Mesenchymal stem cell (in vitro differentiated cells and primary cell): Measurements from ENCODE around the gene L3MBTL3.

Experiments
- DNase-seq: peaks from one replicate; pipeline ENCODE4 v3.0.0-alpha.2; 2013
- H2AFZ ChIP-seq: one replicate; pipeline ENCODE4 v1.6.1; 2013; ENCODE audit warnings: low read depth, mild to moderate bottlenecking, control low read depth, inconsistent platforms, low read length, moderate library complexity
- H2AK5ac ChIP-seq: 2 replicates; pipeline ENCODE4 v1.6.1; 2013; ENCODE audit warnings: low read length, moderate library complexity, mild to moderate bottlenecking, inconsistent platforms; ENCODE audit not compliant: severe bottlenecking
- H2BK120ac ChIP-seq: one replicate; pipeline ENCODE4 v1.6.1; 2013; ENCODE audit warnings: low read depth, mild to moderate bottlenecking, inconsistent platforms, low read length, moderate library complexity
- H2BK12ac ChIP-seq, 2 experiments: one replicate each; pipeline ENCODE4 v1.6.1; 2013; ENCODE audit warnings: inconsistent platforms in 2 of 2, low read length in 2 of 2, mild to moderate bottlenecking in 2 of 2, moderate library complexity in 2 of 2, control low read depth in 1 of 2
- H2BK15ac ChIP-seq: one replicate; pipeline ENCODE4 v1.6.1; 2013; ENCODE audit warnings: mild to moderate bottlenecking, low read depth, inconsistent platforms; ENCODE audit not compliant: poor library complexity, severe bottlenecking
- H2BK5ac ChIP-seq: 2 replicates; pipeline ENCODE4 v1.6.1; 2013; ENCODE audit warnings: low read depth, mild to moderate bottlenecking, low read length, control low read depth, inconsistent platforms; ENCODE audit not compliant: poor library complexity, severe bottlenecking
- H3K14ac ChIP-seq, 2 experiments: one replicate each; pipeline ENCODE4 v1.6.1; 2013; ENCODE audit warnings: inconsistent platforms in 2 of 2, low read length in 2 of 2, control low read depth in 1 of 2, mild to moderate bottlenecking in 1 of 2, moderate library complexity in 1 of 2
- H3K18ac ChIP-seq, 2 experiments: one replicate each; pipeline ENCODE4 v1.6.1; 2013; ENCODE audit warnings: inconsistent platforms in 2 of 2, low read length in 2 of 2, control low read depth in 1 of 2, low read depth in 1 of 2, mild to moderate bottlenecking in 1 of 2
- H3K23ac ChIP-seq, 2 experiments: one replicate each; pipeline ENCODE4 v1.6.1; 2013; ENCODE audit warnings: inconsistent platforms in 2 of 2, low read length in 2 of 2, mild to moderate bottlenecking in 2 of 2, moderate library complexity in 2 of 2, control low read depth in 1 of 2
- H3K27ac ChIP-seq: 2 replicates; pipeline ENCODE4 v1.5.1; 2013; ENCODE audit warnings: mild to moderate bottlenecking, moderate library complexity, low read length, control low read depth, inconsistent platforms; ENCODE audit not compliant: poor library complexity, severe bottlenecking
- H3K27me3 ChIP-seq, 2 experiments: 2 replicates each; pipeline versions ENCODE4 v1.6.1 to v1.7.0; 2013; ENCODE audit warnings: low read length in 2 of 2, mild to moderate bottlenecking in 2 of 2, moderate library complexity in 2 of 2, control low read depth in 1 of 2, inconsistent platforms in 1 of 2; ENCODE audit not compliant: control insufficient read depth in 1 of 2, insufficient read depth in 1 of 2
- H3K36me3 ChIP-seq, 2 experiments: 2 replicates each; pipeline versions ENCODE4 v1.6.1 to v1.7.0; 2013; ENCODE audit warnings: low read length in 2 of 2, control low read depth in 1 of 2, inconsistent platforms in 1 of 2, low read depth in 1 of 2, mild to moderate bottlenecking in 1 of 2; ENCODE audit not compliant: insufficient read depth in 2 of 2, control insufficient read depth in 1 of 2
- H3K4ac ChIP-seq, 2 experiments: one replicate each; pipeline ENCODE4 v1.6.1; 2013; ENCODE audit warnings: inconsistent platforms in 2 of 2, low read length in 2 of 2, mild to moderate bottlenecking in 2 of 2, moderate library complexity in 2 of 2, control low read depth in 1 of 2, low read depth in 1 of 2
- H3K4me1 ChIP-seq: 2 replicates; pipeline ENCODE4 v1.6.1; 2013; ENCODE audit warnings: low read depth, low read length, control low read depth; ENCODE audit not compliant: control insufficient read depth, insufficient read depth
- H3K4me2 ChIP-seq: 2 replicates; pipeline ENCODE4 v1.6.1; 2013; ENCODE audit warnings: low read length, mild to moderate bottlenecking, inconsistent platforms; ENCODE audit not compliant: poor library complexity, severe bottlenecking
- H3K4me3 ChIP-seq, 2 experiments: 2 replicates each; pipeline versions ENCODE4 v1.5.1 to v1.7.0; 2013; ENCODE audit warnings: low read length in 2 of 2, mild to moderate bottlenecking in 2 of 2, control low read depth in 1 of 2, low read depth in 1 of 2; ENCODE audit not compliant: insufficient read depth in 1 of 2
- H3K79me1 ChIP-seq: replicated peaks from 2 replicates; pipeline ENCODE4 v1.6.1; 2013; ENCODE audit warnings: mild to moderate bottlenecking, control low read depth, low read length, inconsistent platforms; ENCODE audit not compliant: poor library complexity, severe bottlenecking
- H3K9ac ChIP-seq: 2 replicates; pipeline ENCODE4 v1.7.0; 2013; ENCODE audit warnings: mild to moderate bottlenecking, low read length, moderate library complexity
- H3K9me3 ChIP-seq: 2 replicates; pipeline ENCODE4 v1.7.0; 2013; ENCODE audit warnings: mild to moderate bottlenecking, low read length; ENCODE audit not compliant: control insufficient read depth
- H4K8ac ChIP-seq: one replicate; pipeline ENCODE4 v1.6.1; 2013; ENCODE audit warnings: inconsistent platforms, mild to moderate bottlenecking, low read length, moderate library complexity
- H4K91ac ChIP-seq: one replicate; pipeline ENCODE4 v1.6.1; 2013; ENCODE audit warnings: mild to moderate bottlenecking, low read length, inconsistent platforms
- whole genome bisulfite sequencing: methylation state at CpG from one replicate; pipeline ENCODE4 v1.1.7; 2013; ENCODE audit warnings: mixed read lengths; 5-methylcytosine and 5-hydroxymethylcytosine counted together

L3MBTL3 gene

DNA sequence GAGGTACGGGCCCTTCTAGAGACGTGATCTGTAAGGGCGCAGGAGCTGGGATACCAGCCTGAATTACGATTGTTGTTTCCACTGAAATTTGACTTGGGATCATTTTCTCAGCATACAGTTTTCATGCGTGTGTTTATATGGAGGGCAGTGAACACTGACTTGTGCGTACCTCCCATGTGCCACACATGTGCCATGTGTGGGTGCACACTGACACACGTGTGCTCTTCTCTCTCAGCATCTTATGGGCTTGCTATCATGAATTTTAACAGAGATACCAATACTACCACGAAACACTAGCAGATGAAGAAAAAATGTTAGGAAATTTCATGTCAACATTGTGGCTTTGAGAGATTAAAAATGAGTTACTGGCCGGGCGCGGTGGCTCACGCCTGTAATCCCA is 39.1 kb downstream of the L3MBTL3 start:
- Histone ChIP-seq H3K9ac (no peak overlapping the region), H3K27ac (no peak overlapping the region), H3K4me3 (no peak overlapping the region), H4K8ac (no peak overlapping the region), H2BK15ac (no peak overlapping the region), H2BK5ac (no peak overlapping the region), H3K36me3 (peaks cover 18 to 33% of the 10 kb centered on the region in 2 experiments), H4K91ac (no peak overlapping the region), H2BK120ac (no peak overlapping the region), H3K23ac (no peak overlapping the region), H3K9me3 (no peaks in the 10 kb centered on the region), H2AK5ac (no peak overlapping the region), H3K4me1 (no peaks in the 10 kb centered on the region), H3K18ac (no peak overlapping the region), H3K79me1 (peaks cover 6% of the 10 kb centered on the region), H2BK12ac (no peak overlapping the region), H3K4ac (no peak overlapping the region), H2AFZ (no peak overlapping the region), H3K14ac (no peak overlapping the region), H3K27me3 (no peaks in the 10 kb centered on the region), H3K4me2 (no peak overlapping the region)
- DNase-seq = no peak
- over 99% methylated on average over 10 of the region's 12 CpGs for WGBS

- Histone ChIP-seq H4K8ac (no peak overlapping the region), H2AK5ac (no peak overlapping the region), H2BK12ac (no peak overlapping the region), H3K4me1 (no peaks in the 10 kb centered on the region), H2BK120ac (no peak overlapping the region), H3K9ac (no peak overlapping the region), H3K27ac (no peak overlapping the region), H2AFZ (no peak overlapping the region), H3K27me3 (no peaks in the 10 kb centered on the region), H3K4ac (no peak overlapping the region), H3K4me3 (no peak overlapping the region), H2BK5ac (no peak overlapping the region), H4K91ac (no peak overlapping the region), H3K14ac (no peak overlapping the region), H3K9me3 (no peaks in the 10 kb centered on the region), H3K79me1 (peaks cover 10% of the 10 kb centered on the region), H3K36me3 (peaks cover 9 to 11% of the 10 kb centered on the region in 2 experiments), H3K23ac (no peak overlapping the region), H3K18ac (no peak overlapping the region), H3K4me2 (no peak overlapping the region), H2BK15ac (no peak overlapping the region)
- no peak for DNase-seq
- 90% methylated on average over 5 of the region's 5 CpGs for WGBS
These were observed 45.4 kb downstream of the L3MBTL3 start for GRCh38 chr6:130063806-130064205.

DNA sequence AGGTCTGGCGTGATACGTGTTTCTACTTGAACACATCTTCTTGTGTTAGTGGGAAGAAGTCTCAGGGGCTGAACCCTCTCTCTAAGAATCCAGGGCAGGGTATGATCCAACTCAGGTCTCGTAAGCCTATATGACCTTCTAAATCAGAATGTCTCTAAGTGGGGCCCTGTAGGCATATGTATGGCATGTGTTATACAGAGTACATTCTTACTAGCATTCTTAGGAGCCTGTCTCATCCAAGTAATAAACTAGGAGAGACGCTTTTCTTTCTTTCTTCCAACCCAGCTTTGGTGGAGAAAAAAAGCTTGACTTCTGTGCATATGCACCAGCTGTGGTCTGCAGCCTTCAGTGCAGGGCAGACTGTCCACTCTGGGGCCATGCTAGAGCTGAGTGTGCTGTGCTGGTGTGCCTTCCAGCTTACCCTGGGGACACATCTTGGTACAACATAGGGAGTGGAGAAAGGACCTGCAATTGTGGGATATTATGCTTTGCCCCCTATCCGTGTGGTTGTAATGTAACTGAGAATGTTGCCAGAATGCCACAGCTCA is 47.3 kb downstream of the L3MBTL3 start:
- no peak overlapping the region for H4K8ac ChIP-seq
- H3K27ac ChIP-seq = no peak overlapping the region
- no peaks in the 10 kb centered on the region for H3K9me3 ChIP-seq
- H3K9ac ChIP-seq = no peak overlapping the region
- H3K4me2 ChIP-seq = no peak overlapping the region
- WGBS = 82% methylated on average over 4 of the region's 5 CpGs
- H3K4me1 ChIP-seq = no peaks in the 10 kb centered on the region
- H3K27me3 ChIP-seq = no peaks in the 10 kb centered on the region
- no peak overlapping the region for H3K18ac ChIP-seq
- H2BK12ac ChIP-seq = no peak overlapping the region
- no peak overlapping the region for H2BK15ac ChIP-seq
- no peak overlapping the region for H2AK5ac ChIP-seq
- no peak overlapping the region for H4K91ac ChIP-seq
- no peak overlapping the region for H3K4me3 ChIP-seq
- peak; percentile 7 for DNase-seq
- H2AFZ ChIP-seq = no peak overlapping the region
- peaks cover 5 to 14% of the 10 kb centered on the region in 2 experiments for H3K36me3 ChIP-seq
- no peak overlapping the region for H3K14ac ChIP-seq
- no peak overlapping the region for H2BK120ac ChIP-seq
- no peak overlapping the region for H2BK5ac ChIP-seq
- no peak overlapping the region for H3K23ac ChIP-seq
- no peak overlapping the region for H3K4ac ChIP-seq
- peaks cover 10% of the 10 kb centered on the region for H3K79me1 ChIP-seq

GRCh38 chr6:130069485-130069884 is 51.1 kb downstream of the L3MBTL3 start:
- H4K91ac ChIP-seq = no peak overlapping the region
- no peak overlapping the region for H2AFZ ChIP-seq
- no peak overlapping the region for H2BK5ac ChIP-seq
- H3K79me1 ChIP-seq = peaks cover 10% of the 10 kb centered on the region
- no peak for DNase-seq
- no peak overlapping the region for H3K23ac ChIP-seq
- WGBS = 82% methylated on average over 3 of the region's 4 CpGs
- no peak overlapping the region for H3K9ac ChIP-seq
- H3K27me3 ChIP-seq = no peaks in the 10 kb centered on the region
- H3K4me1 ChIP-seq = no peaks in the 10 kb centered on the region
- no peak overlapping the region for H2BK15ac ChIP-seq
- H2BK120ac ChIP-seq = no peak overlapping the region
- no peak overlapping the region for H3K14ac ChIP-seq
- no peak overlapping the region for H4K8ac ChIP-seq
- no peak overlapping the region for H2BK12ac ChIP-seq
- H3K36me3 ChIP-seq = peaks cover 5 to 6% of the 10 kb centered on the region in 2 experiments
- no peak overlapping the region for H3K4me2 ChIP-seq
- H3K9me3 ChIP-seq = no peaks in the 10 kb centered on the region
- H3K27ac ChIP-seq = no peak overlapping the region
- H2AK5ac ChIP-seq = no peak overlapping the region
- H3K4me3 ChIP-seq = no peak overlapping the region
- H3K4ac ChIP-seq = no peak overlapping the region
- H3K18ac ChIP-seq = no peak overlapping the region
